NOMO-1 treated with dmso at 0.1 percent for 144 hours (cell line): ENCODE results near the gene POMGNT2.
"Not testable (repeated sequence)": the region's sequence is repeated elsewhere in the genome, so short reads cannot be mapped to it uniquely, and the experiment has no call there.

Source experiments
- DNase-seq: peaks from one replicate; lab custom pipeline; 2025; ENCODE audit not compliant: unreplicated experiment; lab: John Stamatoyannopoulos, UW

POMGNT2 gene

GRCh38 chr3:43077261-43077660 is 28.6 kb downstream of the POMGNT2 start:
- DNase-seq = no peak

GRCh38 chr3:43076857-43077256 is 29.0 kb downstream of the POMGNT2 start:
- DNase-seq = no peak

- DNase-seq = no peak
These were observed 29.8 kb downstream of the POMGNT2 start for GRCh38 chr3:43075904-43076661.

- no peak for DNase-seq
These were observed 30.8 kb downstream of the POMGNT2 start for GRCh38 chr3:43074901-43075689.

- no peak for DNase-seq
These were observed 31.4 kb downstream of the POMGNT2 start for GRCh38 chr3:43074482-43074881.

- DNase-seq = no peak
These were observed 32.1 kb downstream of the POMGNT2 start for GRCh38 chr3:43073836-43074220.

GRCh38 chr3:43073116-43073835 is 32.6 kb downstream of the POMGNT2 start:
- DNase-seq = no peak

- no peak for DNase-seq
These were observed 33.5 kb downstream of the POMGNT2 start for GRCh38 chr3:43072361-43072760.

- no peak for DNase-seq
These were observed 34.5 kb downstream of the POMGNT2 start for GRCh38 chr3:43071313-43071893.

- not testable (repeated sequence) for DNase-seq
These were observed 35.2 kb downstream of the POMGNT2 start for GRCh38 chr3:43070670-43071069.

- DNase-seq = no peak
These were observed 42.8 kb downstream of the POMGNT2 start for GRCh38 chr3:43063114-43063513.

GRCh38 chr3:43062564-43063040 is 43.3 kb downstream of the POMGNT2 start:
- DNase-seq = no peak

- no peak for DNase-seq
These were observed 43.8 kb downstream of the POMGNT2 start for GRCh38 chr3:43062040-43062563.

- DNase-seq = no peak
These were observed 44.6 kb downstream of the POMGNT2 start for GRCh38 chr3:43061101-43061895.

- DNase-seq = no peak
These were observed 46.4 kb downstream of the POMGNT2 start for GRCh38 chr3:43059456-43059855.

- DNase-seq = no peak
These were observed 49.8 kb downstream of the POMGNT2 start for GRCh38 chr3:43055806-43056770.

- DNase-seq = no peak
These were observed 50.5 kb downstream of the POMGNT2 start for GRCh38 chr3:43055393-43055792.

GRCh38 chr3:43054754-43055153 is 51.1 kb downstream of the POMGNT2 start:
- DNase-seq = no peak

GRCh38 chr3:43053291-43053690 is 52.6 kb downstream of the POMGNT2 start:
- DNase-seq = no peak
